Measurements from ENCODE around the gene CCNL2.

CCNL2 gene

DNA sequence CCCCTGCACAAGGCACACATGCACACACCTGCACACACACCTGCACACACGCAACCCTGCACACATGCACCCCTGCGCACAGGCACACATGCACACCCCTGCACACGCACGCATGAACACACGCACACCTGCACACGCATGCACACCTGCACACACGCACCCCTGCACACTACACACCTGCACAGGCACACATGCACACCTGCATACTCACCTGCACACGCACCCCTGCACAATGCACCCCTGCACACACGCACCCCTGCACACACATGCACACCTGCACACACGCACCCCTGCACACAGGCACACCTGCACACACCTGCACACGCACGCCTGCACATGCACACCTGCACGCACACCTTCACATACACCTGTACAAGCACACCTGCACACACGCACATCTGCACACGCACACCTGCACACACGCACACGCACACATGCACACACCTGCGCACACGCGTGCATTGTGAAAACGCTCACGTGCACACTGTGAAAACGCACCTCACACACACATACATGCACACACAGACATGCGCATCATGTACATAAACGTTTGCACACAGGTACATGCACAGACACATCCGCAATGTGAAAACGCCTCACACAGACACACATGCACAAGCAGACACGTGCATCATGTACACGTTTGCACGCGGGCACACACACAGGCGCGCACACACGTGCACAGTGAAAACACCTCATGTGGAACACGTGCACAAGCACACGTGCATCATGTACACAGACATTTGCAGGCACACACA, 58.2 kb downstream of the CCNL2 start:
- no peak for DNase-seq

DNA sequence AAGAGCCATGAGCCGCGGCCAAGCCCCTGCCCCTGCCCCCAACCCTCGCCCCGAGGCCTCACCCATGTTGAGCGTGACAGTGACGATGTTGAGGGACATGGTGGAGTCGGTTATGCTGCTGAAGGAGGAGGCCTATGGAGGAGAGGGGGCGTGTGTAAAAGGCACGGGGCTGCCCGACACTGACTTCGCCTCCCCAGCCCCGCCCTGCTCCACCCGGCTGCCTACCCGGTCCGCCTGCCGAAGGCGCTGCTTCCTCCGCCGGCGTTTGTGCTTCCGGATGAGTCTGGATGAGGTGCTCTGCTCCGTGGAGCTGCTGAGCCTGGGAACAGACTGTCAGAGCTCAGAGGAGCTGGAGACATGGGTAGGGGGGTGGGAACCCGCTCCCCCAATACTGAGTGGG, 59.0 kb downstream of the CCNL2 start:
- DNase-seq = no peak

DNA sequence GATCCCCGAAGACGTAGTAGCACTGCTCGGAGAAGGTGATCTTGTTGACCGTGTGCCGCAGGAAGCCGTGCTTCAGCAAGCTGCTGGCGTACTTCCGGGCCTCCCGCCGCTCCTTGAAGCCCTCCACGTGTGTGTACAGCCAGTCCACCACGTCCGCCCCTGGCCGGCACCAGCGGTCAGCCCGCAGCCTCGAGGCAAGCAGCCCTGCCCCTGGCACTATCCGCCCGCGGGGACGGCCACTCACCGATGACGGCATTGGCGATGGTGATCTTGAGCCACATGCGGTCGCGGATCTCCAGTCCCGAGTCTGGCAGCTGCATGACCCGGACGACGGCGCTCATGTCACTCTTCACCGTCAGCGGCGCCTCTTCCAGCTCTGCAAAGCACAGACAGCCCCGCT, 60.9 kb downstream of the CCNL2 start:
- no peak for DNase-seq

DNA sequence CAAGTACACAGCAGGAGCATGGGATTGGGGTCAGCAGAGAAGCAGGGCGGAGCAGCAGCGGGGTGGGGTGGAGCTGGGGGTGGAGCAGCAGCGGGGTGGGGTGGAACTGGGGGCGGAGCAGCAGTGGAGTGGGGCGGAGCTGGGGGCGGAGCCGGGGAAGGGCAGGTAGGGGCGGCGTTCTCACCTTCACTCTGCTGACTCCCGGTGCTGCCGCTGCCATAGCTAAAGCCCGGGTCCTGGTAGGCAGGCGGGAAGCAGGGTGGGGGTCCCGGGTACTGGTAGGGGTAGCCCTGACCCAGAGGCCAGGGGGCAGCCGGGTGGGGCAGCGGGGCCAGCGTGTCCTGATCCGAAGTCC, 61.4 kb downstream of the CCNL2 start:
- DNase-seq = no peak

DNA sequence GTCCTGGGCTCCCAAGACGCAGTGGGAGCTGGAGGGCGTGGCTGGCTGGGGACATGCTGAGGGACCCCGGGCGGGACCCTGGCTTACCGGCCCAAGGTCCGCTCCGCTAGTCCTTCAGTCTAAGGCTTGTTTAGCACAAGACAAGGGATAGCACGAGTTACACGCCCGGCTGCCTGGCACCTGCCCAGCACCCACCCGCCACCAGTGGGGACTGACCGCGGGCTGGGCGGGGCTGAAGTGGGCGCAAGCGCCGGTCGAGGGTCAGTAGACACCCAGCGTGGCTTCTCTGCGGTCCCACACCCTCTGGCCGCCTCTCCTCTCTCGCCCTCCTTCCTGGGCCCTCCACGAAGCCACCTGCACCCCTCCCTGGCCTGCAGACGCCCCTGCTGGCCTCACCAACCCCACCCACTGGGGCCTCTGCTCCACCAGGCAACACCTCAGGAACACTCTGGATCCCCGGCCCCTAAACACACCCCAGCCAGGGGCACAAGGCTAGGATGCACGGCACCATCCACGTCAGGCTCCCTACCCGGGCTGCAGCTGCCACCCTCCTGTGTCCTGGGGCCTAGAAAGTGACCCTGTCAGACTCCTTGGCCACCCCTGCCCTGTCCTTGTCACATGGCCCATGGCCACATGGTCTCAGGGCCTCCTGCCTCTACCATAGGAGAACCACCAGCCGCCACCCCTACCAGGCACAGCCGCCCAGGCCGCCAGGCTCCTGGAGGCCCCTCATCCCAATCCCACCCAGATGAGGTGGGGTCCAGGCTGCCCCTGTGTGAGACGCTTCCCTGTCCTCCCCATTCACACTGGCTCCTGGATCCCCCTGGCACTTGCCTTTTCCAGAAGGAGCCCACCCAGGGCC, 62.0 kb downstream of the CCNL2 start:
- no peak for DNase-seq

DNA sequence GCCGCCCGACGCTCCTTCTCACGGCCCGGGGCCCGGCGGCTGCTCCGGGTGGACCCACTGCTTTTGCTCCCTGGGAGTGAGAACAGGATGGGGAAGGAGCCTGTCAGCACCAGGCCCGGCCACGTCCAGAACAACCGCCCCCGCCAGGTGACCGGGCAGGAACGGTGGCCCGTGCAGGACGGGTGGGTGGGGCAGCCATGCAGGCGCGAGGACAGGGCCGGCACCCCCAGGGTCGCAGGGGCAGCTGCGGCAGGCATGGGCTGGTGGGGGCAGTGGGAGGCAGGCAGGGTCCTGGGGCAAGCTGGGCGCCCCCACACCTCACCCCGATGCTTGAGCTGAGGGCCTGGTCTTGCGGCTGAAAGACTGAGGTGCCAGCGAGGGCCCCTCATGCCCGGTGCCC, 62.7 kb downstream of the CCNL2 start:
- no peak for DNase-seq

DNA sequence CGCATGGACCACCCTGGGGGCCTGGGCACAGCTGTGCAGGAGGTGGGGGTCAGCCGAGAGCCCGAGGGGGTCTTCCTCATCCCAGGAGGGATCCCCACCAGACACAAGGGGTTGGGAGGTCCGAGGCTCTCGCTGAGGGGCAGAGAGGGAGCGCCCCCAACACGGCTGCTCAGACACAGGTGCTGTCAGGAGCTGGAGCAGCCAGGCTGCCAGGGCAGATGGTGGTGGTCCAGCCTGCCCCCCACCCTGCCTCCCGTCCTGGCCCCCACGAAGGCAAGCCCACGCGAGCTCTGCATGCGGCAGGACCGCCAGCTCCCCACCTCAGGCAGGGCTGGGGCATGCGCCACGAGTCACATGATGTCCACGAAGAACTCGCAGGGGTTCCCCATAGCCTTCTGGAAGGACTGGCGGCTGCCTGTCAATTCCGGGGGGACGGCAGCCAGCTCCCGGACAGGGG, 63.3 kb downstream of the CCNL2 start:
- DNase-seq = no peak

Data from right forelimb (tissue), 1 donor.